GM21576 (cell line): ENCODE results near the gene TSTD1.
"Not testable (repeated sequence)": the region's sequence is repeated elsewhere in the genome, so short reads cannot be mapped to it uniquely, and the experiment has no call there.

Experiments used
- ATAC-seq: cut with Tn5 transposase; IDR thresholded peaks from one replicate; pipeline ENCODE4 v1.9.1; 2021; ENCODE audit warnings: mild to moderate bottlenecking, moderate library complexity; ENCODE audit not compliant: unreplicated experiment

TSTD1 gene

GRCh38 chr1:161012420-161012819, 26.3 kb downstream of the TSTD1 start:
- ATAC-seq = no peak

GRCh38 chr1:161009602-161010211, 29.1 kb downstream of the TSTD1 start:
- ATAC-seq = no peak

GRCh38 chr1:161008869-161009510, 29.8 kb downstream of the TSTD1 start:
- ATAC-seq = no peak

GRCh38 chr1:161007369-161007768, 31.4 kb downstream of the TSTD1 start:
- ATAC-seq = no peak

- no peak for ATAC-seq
Observed at GRCh38 chr1:161006563-161006962, 32.2 kb downstream of the TSTD1 start.

- ATAC-seq = no peak
Observed at GRCh38 chr1:161001525-161001924, 37.2 kb downstream of the TSTD1 start.

- no peak for ATAC-seq
Observed at GRCh38 chr1:161000736-161001480, 37.9 kb downstream of the TSTD1 start.

- no peak for ATAC-seq
Observed at GRCh38 chr1:160999376-160999775, 39.4 kb downstream of the TSTD1 start.

GRCh38 chr1:160997323-160998038, 41.3 kb downstream of the TSTD1 start:
- ATAC-seq = no peak

- ATAC-seq = no peak
Observed at GRCh38 chr1:160996178-160996577, 42.6 kb downstream of the TSTD1 start.

GRCh38 chr1:160993544-160994193, 45.1 kb downstream of the TSTD1 start:
- no peak for ATAC-seq

GRCh38 chr1:160992036-160992435, 46.7 kb downstream of the TSTD1 start:
- not testable (repeated sequence) for ATAC-seq
